H9 (cell line): ENCODE measurements around the gene XRCC2. TPM values are rescaled to one million over a fixed set of nuclear protein-coding genes. Genes with fewer than 3 reads are reported as not detected.

ENCODE experiments used
- DNase-seq: peaks from one replicate; pipeline ENCODE4 v3.0.0-alpha.2; 2017
- H2AFZ ChIP-seq: one replicate; pipeline ENCODE4 v1.6.1; 2013; ENCODE audit warnings: mild to moderate bottlenecking, low read length, control low read depth, moderate library complexity
- H2AK5ac ChIP-seq: 2 replicates; pipeline ENCODE4 v1.6.1; 2013; ENCODE audit warnings: low read length, control low read depth, mixed read lengths; ENCODE audit not compliant: insufficient read length
- H2BK120ac ChIP-seq: one replicate; pipeline ENCODE4 v1.6.1; 2013; ENCODE audit warnings: low read depth, mild to moderate bottlenecking, low read length, control low read depth, inconsistent platforms; ENCODE audit not compliant: poor library complexity, severe bottlenecking
- H2BK12ac ChIP-seq: 2 replicates; pipeline ENCODE4 v1.6.1; 2013; ENCODE audit warnings: low read length, control low read depth, mixed read lengths, low read depth; ENCODE audit not compliant: insufficient read length
- H2BK15ac ChIP-seq: 2 replicates; pipeline ENCODE4 v1.6.1; 2013; ENCODE audit warnings: low read depth, low read length, control low read depth
- H2BK20ac ChIP-seq: one replicate; pipeline ENCODE4 v1.6.1; 2013; ENCODE audit warnings: low read depth, mild to moderate bottlenecking, low read length, control low read depth, inconsistent platforms; ENCODE audit not compliant: poor library complexity, severe bottlenecking
- H2BK5ac ChIP-seq: 2 replicates; pipeline ENCODE4 v1.6.1; 2013; ENCODE audit warnings: low read length, control low read depth, mixed read lengths; ENCODE audit not compliant: insufficient read length
- H3K14ac ChIP-seq: 2 replicates; pipeline ENCODE4 v1.6.1; 2013; ENCODE audit warnings: low read length, control low read depth; ENCODE audit not compliant: insufficient read depth
- H3K18ac ChIP-seq: 2 replicates; pipeline ENCODE4 v1.6.1; 2013; ENCODE audit warnings: low read depth, mild to moderate bottlenecking, mixed read lengths, low read length, control low read depth; ENCODE audit not compliant: insufficient read length
- H3K23ac ChIP-seq: 2 replicates; pipeline ENCODE4 v1.6.1; 2013; ENCODE audit warnings: low read length, control low read depth, mixed read lengths, low read depth; ENCODE audit not compliant: insufficient read length
- H3K23me2 ChIP-seq: 2 replicates; pipeline ENCODE4 v1.6.1; 2013; ENCODE audit warnings: low read depth, mild to moderate bottlenecking, mixed read lengths, low read length, control low read depth; ENCODE audit not compliant: insufficient read length, poor library complexity, severe bottlenecking
- H3K27ac ChIP-seq: 2 replicates; pipeline ENCODE4 v1.5.1; 2013; ENCODE audit warnings: low read length, control low read depth, mixed read lengths, low read depth; ENCODE audit not compliant: insufficient read length
- H3K27me3 ChIP-seq: 2 replicates; pipeline ENCODE4 v1.6.1; 2013; ENCODE audit warnings: low read length, control low read depth, inconsistent platforms; ENCODE audit not compliant: insufficient read depth
- H3K4ac ChIP-seq: 2 replicates; pipeline ENCODE4 v1.6.1; 2013; ENCODE audit warnings: low read depth, mild to moderate bottlenecking, control low read depth, inconsistent platforms, low read length, moderate library complexity
- H3K4me1 ChIP-seq: 2 replicates; pipeline ENCODE4 v1.6.1; 2013; ENCODE audit warnings: low read length, control low read depth, inconsistent platforms; ENCODE audit not compliant: insufficient read depth
- H3K4me2 ChIP-seq: 2 replicates; pipeline ENCODE4 v1.6.1; 2013; ENCODE audit warnings: low read length, control low read depth, mixed read lengths; ENCODE audit not compliant: insufficient read length, insufficient read depth
- H3K56ac ChIP-seq: 2 replicates; pipeline ENCODE4 v1.6.1; 2013; ENCODE audit warnings: low read depth, mild to moderate bottlenecking, mixed read lengths, low read length, control low read depth; ENCODE audit not compliant: insufficient read length
- H3K79me1 ChIP-seq: 2 replicates; pipeline ENCODE4 v1.6.1; 2013; ENCODE audit warnings: low read depth, mild to moderate bottlenecking, moderate library complexity, low read length, control low read depth, inconsistent platforms; ENCODE audit not compliant: insufficient read depth, poor library complexity, severe bottlenecking
- H3K79me2 ChIP-seq: 2 replicates; pipeline ENCODE4 v1.6.1; 2013; ENCODE audit warnings: low read length, control low read depth, inconsistent platforms; ENCODE audit not compliant: insufficient read depth
- H3K9ac ChIP-seq: 2 replicates; pipeline ENCODE4 v1.6.1; 2013; ENCODE audit warnings: low read length, control low read depth, mixed read lengths; ENCODE audit not compliant: insufficient read length; ENCODE audit errors: extremely low read depth
- H3K9me3 ChIP-seq: one replicate; pipeline ENCODE4 v1.6.1; 2013; ENCODE audit warnings: low read depth, low read length, inconsistent platforms; ENCODE audit not compliant: control insufficient read depth
- H3T11ph ChIP-seq: one replicate; pipeline ENCODE4 v1.6.1; 2013; ENCODE audit warnings: mild to moderate bottlenecking, low read length, control low read depth, inconsistent platforms
- H4K20me1 ChIP-seq: one replicate; pipeline ENCODE4 v1.6.1; 2013; ENCODE audit not compliant: control insufficient read depth, insufficient read length, insufficient read depth
- H4K5ac ChIP-seq: 2 replicates; pipeline ENCODE4 v1.6.1; 2013; ENCODE audit warnings: low read depth, mild to moderate bottlenecking, mixed read lengths, low read length, control low read depth; ENCODE audit not compliant: insufficient read length
- H4K8ac ChIP-seq: replicated peaks from 2 replicates; pipeline ENCODE4 v1.6.1; 2013; ENCODE audit warnings: low read length, control low read depth, mixed read lengths, low read depth; ENCODE audit not compliant: insufficient read length
- H4K91ac ChIP-seq: 2 replicates; pipeline ENCODE4 v1.6.1; 2013; ENCODE audit warnings: low read depth, mild to moderate bottlenecking, moderate library complexity, mixed read lengths, low read length, control low read depth; ENCODE audit not compliant: insufficient read length
- H3K27ac Mint-ChIP-seq, 3 experiments: 2 replicates in 2 of 3; 3 replicates in 1 of 3; pipeline ENCODE4 v1.8.0; 2020 to 2021; ENCODE audit warnings: mixed read lengths in 3 of 3, mild to moderate bottlenecking in 1 of 3, moderate library complexity in 1 of 3
- H3K27me3 Mint-ChIP-seq: 2 replicates; pipeline ENCODE4 v1.8.0; 2021; ENCODE audit warnings: low read depth, mild to moderate bottlenecking, moderate library complexity, mixed read lengths
- H3K36me3 Mint-ChIP-seq, 3 experiments: 2 replicates in 2 of 3; 3 replicates in 1 of 3; pipeline ENCODE4 v1.8.0; 2020 to 2021; ENCODE audit warnings: low read depth in 3 of 3, mixed read lengths in 3 of 3; ENCODE audit not compliant: insufficient read depth in 1 of 3
- H3K4me1 Mint-ChIP-seq, 2 experiments: 2 replicates each; pipeline ENCODE4 v1.8.0; 2020; ENCODE audit warnings: mixed read lengths in 2 of 2
- H3K4me3 Mint-ChIP-seq, 2 experiments: 2 replicates in 1 of 2; 3 replicates in 1 of 2; pipeline ENCODE4 v1.8.0; 2020 to 2021; ENCODE audit warnings: mild to moderate bottlenecking in 2 of 2, mixed read lengths in 2 of 2, moderate library complexity in 1 of 2
- H3K9me3 Mint-ChIP-seq, 2 experiments: 2 replicates in 1 of 2; 3 replicates in 1 of 2; pipeline ENCODE4 v1.8.0; 2020; ENCODE audit warnings: mild to moderate bottlenecking in 2 of 2, mixed read lengths in 2 of 2, moderate library complexity in 1 of 2
- CTCF ChIP-seq: fragments of 200-600 bp; sonication (generic); conservative IDR thresholded peaks from 3 replicates; pipeline ENCODE4 v1.8.0; 2021; ENCODE audit warnings: antibody characterized with exemption, mild to moderate bottlenecking
- WGBS: extraction: QIAGEN DNeasy Blood & Tissue Kit; methylation state at CpG from one replicate; pipeline ENCODE4 v1.1.7; 2013; ENCODE audit warnings: missing lambda C conversion rate, low lambda C conversion rate, mixed read lengths; ENCODE audit not compliant: insufficient read length; ENCODE audit errors: extremely low coverage; 5-methylcytosine and 5-hydroxymethylcytosine counted together
- total RNA-seq: library from RNA; stranded (reverse); gene quantifications from 2 replicates; pipeline ENCODE4 v1.2.1, GENCODE V29; 2021

The XRCC2 gene
- total RNA-seq, 1 experiment from 2014 or later = 22.8 TPM

- no peak for DNase-seq
- H3K23me2 ChIP-seq = no peaks in the 10 kb centered on the region
- H3K9me3 Mint-ChIP-seq = peaks cover 12 to 13% of the 10 kb centered on the region in 2 experiments
- peaks cover 0 to 8% (median 3%) of the 10 kb centered on the region in 3 experiments for H3K36me3 Mint-ChIP-seq
- no peak overlapping the region for H2BK12ac ChIP-seq
- H3K18ac ChIP-seq = no peak overlapping the region
- H3K9me3 ChIP-seq = no peaks in the 10 kb centered on the region
- no peak overlapping the region for H2AK5ac ChIP-seq
- TF ChIP-seq CTCF = no peak
- no peaks in the 10 kb centered on the region; the same call in 1 of the 2 replicates for H3K27me3 Mint-ChIP-seq
- WGBS = no CpG with 5 or more reads among the region's 5 CpGs
- no peak overlapping the region for H3T11ph ChIP-seq
- no peaks in the 10 kb centered on the region; the same call in 1 of the 2 replicates for H3K4me1 ChIP-seq
- H3K27ac ChIP-seq = no peak overlapping the region
- no peak overlapping the region for H2BK5ac ChIP-seq
- H3K4ac ChIP-seq = no peak overlapping the region
- H3K4me1 Mint-ChIP-seq = peaks cover 9 to 11% of the 10 kb centered on the region in 2 experiments
- no peak overlapping the region for H3K27ac Mint-ChIP-seq
- H3K14ac ChIP-seq = no peak overlapping the region
- H2BK15ac ChIP-seq = no peak overlapping the region
- no peak overlapping the region for H3K56ac ChIP-seq
- H4K20me1 ChIP-seq = no peaks in the 10 kb centered on the region
- no peak overlapping the region for H4K91ac ChIP-seq
- H2AFZ ChIP-seq = no peak overlapping the region
- H3K4me3 Mint-ChIP-seq = no peak overlapping the region
- H3K79me1 ChIP-seq = no peaks in the 10 kb centered on the region
- no peak overlapping the region for H4K5ac ChIP-seq
- H3K9ac ChIP-seq = no peak overlapping the region
- no peak overlapping the region for H4K8ac ChIP-seq
- no peak overlapping the region for H3K23ac ChIP-seq
- H3K79me2 ChIP-seq = no peaks in the 10 kb centered on the region
- no peak overlapping the region for H2BK20ac ChIP-seq
- H2BK120ac ChIP-seq = no peak overlapping the region
- no peaks in the 10 kb centered on the region for H3K27me3 ChIP-seq
- no peak overlapping the region for H3K4me2 ChIP-seq
Observed at GRCh38 chr7:152709287-152710152, 33.6 kb upstream of the XRCC2 start.
